ENCODE measurements around the gene PISD.
"Not testable (repeated sequence)": the region's sequence is repeated elsewhere in the genome, so short reads cannot be mapped to it uniquely, and the experiment has no call there.

Gene PISD

DNA sequence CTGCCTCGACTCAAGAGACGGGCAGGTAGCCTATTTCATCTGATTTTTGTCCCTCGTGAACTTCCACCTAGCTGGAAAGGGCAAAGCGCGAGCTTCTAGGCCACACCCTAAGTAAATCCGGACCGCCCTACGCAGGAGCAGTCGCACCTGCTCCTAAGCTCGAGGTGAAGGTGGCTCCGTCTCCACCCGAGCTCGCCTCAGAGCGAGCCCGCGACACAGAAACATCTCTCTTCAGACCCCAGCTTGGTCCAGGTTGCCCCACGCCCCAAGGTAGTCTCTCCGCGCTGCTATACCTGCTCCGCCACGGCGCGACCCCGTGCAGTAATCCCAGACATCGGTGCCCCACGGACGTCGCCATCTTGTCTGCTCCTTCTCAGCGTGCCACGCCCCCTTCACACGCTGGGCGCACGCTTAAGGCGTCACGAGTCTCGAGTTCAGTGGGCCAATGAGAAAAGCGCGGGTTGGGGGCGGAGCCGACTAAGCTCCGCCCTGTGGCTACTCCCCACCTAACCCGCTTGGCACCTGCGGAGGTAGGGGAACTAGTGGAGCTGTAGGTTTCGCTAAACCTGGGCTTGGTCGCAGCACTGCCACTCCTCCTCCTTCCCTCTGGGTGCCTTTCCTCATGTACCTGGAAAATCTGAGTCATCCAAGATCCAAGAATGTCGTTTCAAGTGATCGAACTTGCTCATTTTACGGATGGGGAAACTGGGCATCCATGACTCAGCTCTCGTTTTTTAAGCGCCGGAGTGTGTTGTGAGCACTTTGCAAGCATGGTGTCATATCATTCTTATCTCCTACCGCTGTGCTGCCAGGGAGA, at the start of gene PISD:
TSS of gene PISD (minus strand) at position 365 of the 817 bp plus-strand sequence. CDS start at position 358, 7 bp downstream.
- Histone ChIP-seq H3K27me3 (ENCODE audit: control insufficient read depth, insufficient read depth, low read length) (no peaks in the 10 kb centered on the region), H3K4me1 (ENCODE audit: control insufficient read depth, insufficient read depth, low read length) (no peaks in the 10 kb centered on the region), H3K9me3 (ENCODE audit: control insufficient read depth, insufficient read depth, low read length) (no peaks in the 10 kb centered on the region), H3K27ac (ENCODE audit: low read length) (no peak within 1 kb of the TSS), H3K36me3 (ENCODE audit: control insufficient read depth, insufficient read depth, low read length) (no peaks in the 10 kb centered on the region), H3K4me3 (ENCODE audit: low read length) (peak within 1 kb of the TSS; percentile 89)
- no CpG with 5 or more reads among the region's 52 CpGs for WGBS (ENCODE audit: insufficient coverage, insufficient read length)
- peak; percentile 92 for DNase-seq (ENCODE audit: low read depth, low spot score)

DNA sequence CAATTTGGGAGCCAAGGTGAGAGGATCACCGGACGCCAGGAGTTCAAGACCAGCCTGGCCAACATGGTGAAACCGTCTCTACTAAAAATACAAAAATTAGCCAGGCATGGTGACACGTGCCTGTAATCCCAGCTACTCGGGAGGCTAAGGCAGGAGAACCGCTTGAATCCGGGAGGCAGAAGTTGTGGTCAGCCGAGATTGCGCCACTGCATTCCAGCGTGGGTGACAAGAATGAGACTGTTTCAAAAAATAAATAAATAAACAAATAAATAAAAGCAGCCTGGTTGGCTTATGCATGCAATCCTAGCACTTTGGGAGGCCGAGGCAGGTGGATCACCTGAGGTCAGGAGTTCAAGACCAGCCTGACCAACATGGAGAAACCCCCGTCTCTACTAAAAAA, 49.2 kb upstream of the PISD start:
- H3K4me3 ChIP-seq (ENCODE audit: low read length); H3K27ac ChIP-seq (ENCODE audit: low read length); H3K27me3 ChIP-seq (ENCODE audit: control insufficient read depth, insufficient read depth, low read length); H3K9me3 ChIP-seq (ENCODE audit: control insufficient read depth, insufficient read depth, low read length); DNase-seq (ENCODE audit: low read depth, low spot score); H3K4me1 ChIP-seq (ENCODE audit: control insufficient read depth, insufficient read depth, low read length): not testable (repeated sequence)
- peaks cover 17% of the 10 kb centered on the region for H3K36me3 ChIP-seq (ENCODE audit: control insufficient read depth, insufficient read depth, low read length)
- no CpG with 5 or more reads among the region's 12 CpGs for WGBS (ENCODE audit: insufficient coverage, insufficient read length)

DNA sequence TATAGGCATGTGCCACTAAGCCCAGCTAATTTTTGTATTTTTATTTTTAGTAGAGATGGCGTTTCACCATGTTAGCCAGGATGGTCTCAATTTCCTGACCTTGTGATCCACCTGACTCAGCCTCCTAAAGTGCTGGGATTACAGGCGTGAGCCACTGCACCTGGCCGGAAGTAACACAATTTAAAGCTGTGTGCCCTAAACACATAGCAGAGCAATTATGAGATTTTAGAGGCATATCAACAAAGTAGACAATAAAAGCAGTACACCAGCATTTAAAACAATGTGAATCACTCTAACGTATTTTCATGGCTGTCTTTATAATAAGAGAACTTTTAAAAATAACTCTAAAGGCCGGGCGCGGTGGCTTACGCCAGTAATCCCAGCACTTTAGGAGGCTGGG, 45.5 kb upstream of the PISD start:
- no peak overlapping the region for H3K27ac ChIP-seq (ENCODE audit: low read length)
- H3K27me3 ChIP-seq (ENCODE audit: control insufficient read depth, insufficient read depth, low read length): no peaks in the 10 kb centered on the region
- H3K4me1 ChIP-seq (ENCODE audit: control insufficient read depth, insufficient read depth, low read length): no peaks in the 10 kb centered on the region
- no CpG with 5 or more reads among the region's 8 CpGs for WGBS (ENCODE audit: insufficient coverage, insufficient read length)
- H3K9me3 ChIP-seq (ENCODE audit: control insufficient read depth, insufficient read depth, low read length): no peaks in the 10 kb centered on the region
- no peak for DNase-seq (ENCODE audit: low read depth, low spot score)
- H3K4me3 ChIP-seq (ENCODE audit: low read length): no peak overlapping the region
- H3K36me3 ChIP-seq (ENCODE audit: control insufficient read depth, insufficient read depth, low read length): peaks cover 14% of the 10 kb centered on the region

DNA sequence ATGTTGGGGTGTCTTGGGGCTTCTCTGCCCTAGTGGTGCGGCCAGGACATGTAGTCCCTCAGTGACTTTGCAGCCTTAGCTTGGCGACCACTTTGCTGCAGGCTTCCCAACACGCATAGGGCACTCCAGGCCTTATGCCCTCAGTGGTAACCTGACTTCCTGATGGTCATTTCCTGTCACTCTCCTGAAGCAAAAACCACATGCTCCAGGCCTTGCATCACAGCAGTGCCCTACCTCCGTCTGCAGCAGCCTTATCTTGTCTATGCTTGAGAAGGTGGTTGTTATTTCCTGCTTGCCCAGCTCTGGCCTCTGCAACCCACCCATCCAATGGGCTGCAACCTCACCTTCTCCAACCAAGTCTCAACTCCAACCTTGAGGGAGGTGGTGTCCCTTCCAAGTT, 33.4 kb upstream of the PISD start:
- H3K27ac ChIP-seq (ENCODE audit: low read length): no peak overlapping the region
- no peak for DNase-seq (ENCODE audit: low read depth, low spot score)
- no peak overlapping the region for H3K4me3 ChIP-seq (ENCODE audit: low read length)
- WGBS (ENCODE audit: insufficient coverage, insufficient read length): no CpG with 5 or more reads among the region's 4 CpGs
- H3K9me3 ChIP-seq (ENCODE audit: control insufficient read depth, insufficient read depth, low read length): no peaks in the 10 kb centered on the region
- no peaks in the 10 kb centered on the region for H3K4me1 ChIP-seq (ENCODE audit: control insufficient read depth, insufficient read depth, low read length)
- H3K36me3 ChIP-seq (ENCODE audit: control insufficient read depth, insufficient read depth, low read length): peaks cover 8% of the 10 kb centered on the region; the same call in 1 of the 2 replicates
- H3K27me3 ChIP-seq (ENCODE audit: control insufficient read depth, insufficient read depth, low read length): no peaks in the 10 kb centered on the region

DNA sequence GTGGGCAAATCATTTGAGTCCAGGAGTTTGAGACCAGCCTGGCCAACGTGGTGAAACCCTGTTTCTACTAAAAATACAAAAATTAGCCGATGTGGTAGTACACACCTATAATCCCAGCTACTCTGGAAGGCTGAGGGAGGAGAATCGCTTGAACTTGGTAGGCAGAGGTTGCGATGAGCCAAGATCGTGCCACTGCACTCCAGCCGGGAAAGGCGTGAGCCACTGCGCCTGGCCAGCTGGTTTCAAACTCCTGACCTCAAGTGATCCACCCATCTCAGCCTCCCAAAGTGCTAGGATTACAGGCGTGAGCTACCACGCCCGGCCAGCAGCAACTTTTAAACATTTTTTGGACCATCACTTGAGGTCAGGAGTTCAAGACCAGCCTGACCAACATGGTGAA, 32.0 kb upstream of the PISD start:
- H3K9me3 ChIP-seq (ENCODE audit: control insufficient read depth, insufficient read depth, low read length); H3K27ac ChIP-seq (ENCODE audit: low read length); H3K27me3 ChIP-seq (ENCODE audit: control insufficient read depth, insufficient read depth, low read length); H3K4me3 ChIP-seq (ENCODE audit: low read length); H3K36me3 ChIP-seq (ENCODE audit: control insufficient read depth, insufficient read depth, low read length); DNase-seq (ENCODE audit: low read depth, low spot score); H3K4me1 ChIP-seq (ENCODE audit: control insufficient read depth, insufficient read depth, low read length): not testable (repeated sequence)
- WGBS (ENCODE audit: insufficient coverage, insufficient read length): no CpG with 5 or more reads among the region's 11 CpGs

DNA sequence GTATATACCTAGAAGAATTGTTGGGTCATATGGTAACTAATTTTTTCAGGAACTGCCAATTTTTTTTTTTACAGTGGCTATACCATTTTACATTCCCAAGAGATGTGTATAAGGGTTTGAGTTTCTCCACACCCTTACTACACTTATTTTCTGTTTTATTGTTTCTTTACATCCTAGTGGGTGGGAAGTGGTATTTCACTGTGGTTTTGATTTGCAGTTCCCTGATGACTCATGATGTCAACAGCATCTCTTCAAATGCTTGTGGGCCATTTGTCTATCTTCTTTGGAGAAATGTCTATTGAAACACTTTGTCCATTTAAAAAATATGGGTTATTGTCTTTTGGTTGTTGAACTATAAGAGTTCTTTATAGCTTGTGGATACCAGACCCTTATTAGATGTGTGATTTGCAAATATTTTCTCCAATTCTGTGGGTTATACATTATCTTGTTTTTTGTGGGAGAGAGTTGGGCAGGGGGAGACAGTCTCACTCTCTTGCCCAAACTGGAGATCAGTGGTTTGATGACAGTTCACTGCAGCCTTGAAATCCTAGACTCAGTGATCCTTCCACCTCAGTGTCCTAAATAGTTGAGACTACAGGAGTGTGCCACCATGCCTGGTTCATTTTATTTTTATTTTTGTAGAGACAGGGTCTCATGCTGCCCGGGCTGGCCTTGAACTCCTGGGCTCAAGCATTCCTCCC, 30.3 kb upstream of the PISD start:
- no CpG with 5 or more reads among the region's 1 CpG for WGBS (ENCODE audit: insufficient coverage, insufficient read length)
- Histone ChIP-seq H3K27me3 (ENCODE audit: control insufficient read depth, insufficient read depth, low read length) (no peaks in the 10 kb centered on the region), H3K27ac (ENCODE audit: low read length) (no peak overlapping the region), H3K36me3 (ENCODE audit: control insufficient read depth, insufficient read depth, low read length) (peaks cover 5% of the 10 kb centered on the region), H3K9me3 (ENCODE audit: control insufficient read depth, insufficient read depth, low read length) (no peaks in the 10 kb centered on the region), H3K4me1 (ENCODE audit: control insufficient read depth, insufficient read depth, low read length) (no peaks in the 10 kb centered on the region), H3K4me3 (ENCODE audit: low read length) (no peak overlapping the region)
- no peak for DNase-seq (ENCODE audit: low read depth, low spot score)

DNA sequence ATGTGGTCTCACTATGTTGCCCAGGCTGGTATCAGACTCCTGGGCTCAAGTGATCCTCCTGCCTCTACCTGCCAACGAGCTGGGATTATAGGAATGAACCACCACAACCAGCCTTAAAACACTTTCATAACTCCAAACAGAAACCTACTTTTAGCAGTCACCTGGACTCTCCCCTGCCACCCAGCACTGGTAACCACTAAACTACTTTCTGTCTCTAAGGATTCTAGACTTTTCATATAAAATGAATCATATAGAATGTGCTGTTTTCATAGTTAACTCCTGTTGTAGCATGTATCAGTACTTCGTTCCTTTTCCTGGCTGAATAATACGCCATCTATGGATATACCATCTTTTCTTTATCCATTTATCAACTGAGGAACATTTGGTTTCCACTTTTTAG, 29.4 kb upstream of the PISD start:
- DNase-seq (ENCODE audit: low read depth, low spot score): no peak
- no peak overlapping the region for H3K27ac ChIP-seq (ENCODE audit: low read length)
- H3K4me1 ChIP-seq (ENCODE audit: control insufficient read depth, insufficient read depth, low read length): no peaks in the 10 kb centered on the region
- H3K36me3 ChIP-seq (ENCODE audit: control insufficient read depth, insufficient read depth, low read length): peaks cover 5% of the 10 kb centered on the region
- H3K27me3 ChIP-seq (ENCODE audit: control insufficient read depth, insufficient read depth, low read length): no peaks in the 10 kb centered on the region
- no peak overlapping the region for H3K4me3 ChIP-seq (ENCODE audit: low read length)
- no CpG with 5 or more reads among the region's 3 CpGs for WGBS (ENCODE audit: insufficient coverage, insufficient read length)
- H3K9me3 ChIP-seq (ENCODE audit: control insufficient read depth, insufficient read depth, low read length): no peaks in the 10 kb centered on the region

DNA sequence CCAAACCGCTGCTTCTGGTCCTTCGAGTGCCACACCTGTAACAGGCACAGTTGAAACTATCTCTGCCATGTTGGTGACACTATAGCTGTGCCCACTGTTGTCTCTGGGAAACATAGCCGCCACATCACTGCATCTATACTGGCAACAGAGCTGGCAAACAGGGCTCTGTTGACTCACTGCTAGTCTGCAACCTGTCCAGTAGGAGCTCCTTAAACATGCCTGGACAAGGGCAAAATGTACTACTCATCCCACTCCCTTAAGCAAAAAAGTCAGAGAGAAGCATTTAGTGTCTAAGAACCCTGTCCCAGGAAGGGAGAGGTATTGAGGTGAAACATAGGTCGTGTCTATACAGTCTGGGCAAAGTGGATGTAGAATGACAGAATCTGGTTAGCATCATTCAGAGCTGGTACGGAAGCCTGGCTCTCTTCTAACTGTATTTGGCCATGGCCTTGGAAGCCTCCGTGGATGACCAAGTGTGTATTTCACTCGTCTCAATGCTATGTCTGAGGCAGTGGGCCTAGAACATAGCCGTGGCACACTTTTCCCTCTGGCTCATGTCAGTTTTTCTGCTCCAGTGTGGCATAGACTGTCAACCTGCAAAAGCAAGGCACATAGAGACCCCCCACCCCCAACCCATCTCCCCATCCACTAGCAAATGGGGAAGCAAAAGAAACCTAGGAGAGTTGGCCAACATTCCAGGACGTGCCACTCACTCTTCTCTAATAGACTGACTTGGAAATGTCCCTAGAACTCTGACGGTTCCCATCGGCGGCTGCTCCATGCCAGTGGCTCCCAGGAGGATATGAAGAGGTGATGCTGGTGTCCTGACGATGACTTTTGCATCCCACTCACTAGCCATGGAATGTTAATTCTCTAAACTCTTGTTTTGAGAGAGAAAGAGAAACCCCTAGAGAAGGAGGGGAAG, 21.4 kb upstream of the PISD start:
- no peak for DNase-seq (ENCODE audit: low read depth, low spot score)
- peaks cover 19% of the 10 kb centered on the region for H3K36me3 ChIP-seq (ENCODE audit: control insufficient read depth, insufficient read depth, low read length)

DNA sequence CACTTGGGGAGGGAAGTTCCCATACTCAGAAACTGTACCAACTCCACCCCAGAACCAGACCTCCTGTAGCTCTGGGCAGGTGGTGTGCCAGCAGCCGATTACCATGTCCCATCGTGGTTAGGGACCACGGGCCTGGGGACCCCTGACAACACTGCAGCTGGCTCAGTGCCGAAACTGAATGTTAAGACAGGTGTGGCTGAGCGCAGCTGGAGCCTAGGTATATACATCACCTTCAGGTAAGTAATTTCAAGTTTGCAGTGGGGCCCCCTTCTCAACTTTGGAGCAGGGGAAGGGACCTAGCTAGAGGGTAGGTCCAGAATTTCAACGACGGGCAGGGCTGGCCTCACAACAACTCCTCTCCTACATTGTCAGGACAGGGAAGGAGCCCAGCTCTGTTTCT, 20.7 kb upstream of the PISD start:
- Histone ChIP-seq H3K4me1 (ENCODE audit: control insufficient read depth, insufficient read depth, low read length) (no peaks in the 10 kb centered on the region), H3K4me3 (ENCODE audit: low read length) (no peak overlapping the region), H3K36me3 (ENCODE audit: control insufficient read depth, insufficient read depth, low read length) (peaks cover 19% of the 10 kb centered on the region), H3K27me3 (ENCODE audit: control insufficient read depth, insufficient read depth, low read length) (no peaks in the 10 kb centered on the region), H3K9me3 (ENCODE audit: control insufficient read depth, insufficient read depth, low read length) (no peaks in the 10 kb centered on the region), H3K27ac (ENCODE audit: low read length) (no peak overlapping the region)
- WGBS (ENCODE audit: insufficient coverage, insufficient read length): no CpG with 5 or more reads among the region's 7 CpGs
- no peak for DNase-seq (ENCODE audit: low read depth, low spot score)

More for the DNA sequence above, 21.4 kb upstream of the PISD start:
- no peak overlapping the region for H3K4me3 ChIP-seq (ENCODE audit: low read length)
- no peak overlapping the region for H3K27ac ChIP-seq (ENCODE audit: low read length)
- no peaks in the 10 kb centered on the region for H3K27me3 ChIP-seq (ENCODE audit: control insufficient read depth, insufficient read depth, low read length)
- H3K4me1 ChIP-seq (ENCODE audit: control insufficient read depth, insufficient read depth, low read length): no peaks in the 10 kb centered on the region
- no CpG with 5 or more reads among the region's 13 CpGs for WGBS (ENCODE audit: insufficient coverage, insufficient read length)
- no peaks in the 10 kb centered on the region for H3K9me3 ChIP-seq (ENCODE audit: control insufficient read depth, insufficient read depth, low read length)

All from iPS DF 6.9 (cell line).